Cardiac septum (tissue), 1 donor: ENCODE measurements around the gene IGLON5. TPM values are rescaled to one million over a fixed set of nuclear protein-coding genes. Genes with fewer than 3 reads are reported as not detected.

Experiments
- DNase-seq: peaks from one replicate; pipeline ENCODE4 v3.0.0-alpha.2; 2020; ENCODE audit warnings: low spot score
- intact Hi-C: fragments of 100-400 bp; cut with DNase I; formaldehyde crosslinking; loops from one replicate; pipeline ENCODE4 v1.14.0; 2022
- total RNA-seq: library from RNA; stranded (reverse); fragmentation: NEBNext Ultra II Directional; extraction: Animal tissue kit (Norgen Biotek cat#: 25700); gene quantifications from one replicate; pipeline ENCODE4 v1.2.1, GENCODE V29; 2021
- donor health status: DM: no; HTN: no; CAD: no.

Gene IGLON5
- total RNA-seq, 1 donor from 2014 or later, result not detected

GRCh38 chr19:51316688-51317087 lies 5.2 kb downstream of the IGLON5 start:
- no peak for DNase-seq
- intact Hi-C loops, result no loop called here

- intact Hi-C loops, result no loop called here
- no peak for DNase-seq
Observed at GRCh38 chr19:51317376-51317775, 5.9 kb downstream of the IGLON5 start.

GRCh38 chr19:51317968-51318367 lies 6.5 kb downstream of the IGLON5 start:
- intact Hi-C loops, result no loop called here
- DNase-seq, result no peak

- intact Hi-C loops, result no loop called here
Observed at GRCh38 chr19:51318687-51319648, 7.5 kb downstream of the IGLON5 start.

GRCh38 chr19:51319649-51320279 lies 8.3 kb downstream of the IGLON5 start:
- intact Hi-C loops, result no loop called here

More at GRCh38 chr19:51318687-51319648, 7.5 kb downstream of the IGLON5 start:
- no peak for DNase-seq

GRCh38 chr19:51320280-51320657 lies 8.8 kb downstream of the IGLON5 start:
- no peak for DNase-seq
- intact Hi-C loops, result no loop called here

More at GRCh38 chr19:51319649-51320279, 8.3 kb downstream of the IGLON5 start:
- no peak for DNase-seq

- intact Hi-C loops, result no loop called here
- no peak for DNase-seq
Observed at GRCh38 chr19:51321799-51322198, 10.4 kb downstream of the IGLON5 start.

GRCh38 chr19:51323481-51324166 lies 12.2 kb downstream of the IGLON5 start:
- intact Hi-C loops, result no loop called here
- DNase-seq, result no peak

GRCh38 chr19:51324167-51324481 lies 12.7 kb downstream of the IGLON5 start:
- intact Hi-C loops, result no loop called here
- DNase-seq, result no peak

GRCh38 chr19:51325161-51325976 lies 13.9 kb downstream of the IGLON5 start:
- DNase-seq, result no peak
- intact Hi-C loops, result no loop called here

GRCh38 chr19:51326216-51327065 lies 15.0 kb downstream of the IGLON5 start:
- DNase-seq, result no peak
- intact Hi-C loops, result no loop called here

- DNase-seq, result no peak
- intact Hi-C loops, result no loop called here
Observed at GRCh38 chr19:51327066-51328001, 15.9 kb downstream of the IGLON5 start.

GRCh38 chr19:51329411-51329810 lies 18.0 kb downstream of the IGLON5 start:
- intact Hi-C loops, result no loop called here
- DNase-seq, result no peak

GRCh38 chr19:51330366-51330765 lies 18.9 kb downstream of the IGLON5 start:
- intact Hi-C loops, result no loop called here
- no peak for DNase-seq

GRCh38 chr19:51331193-51331592 lies 19.7 kb downstream of the IGLON5 start:
- no peak for DNase-seq
- intact Hi-C loops, result no loop called here

- no peak for DNase-seq
- intact Hi-C loops, result no loop called here
Observed at GRCh38 chr19:51331716-51332115, 20.3 kb downstream of the IGLON5 start.

GRCh38 chr19:51333836-51334460 lies 22.5 kb downstream of the IGLON5 start:
- intact Hi-C loops, result no loop called here
- no peak for DNase-seq
